ENCODE measurements around the gene COX8C. TPM values are rescaled to one million over a fixed set of nuclear protein-coding genes. Genes with fewer than 3 reads are reported as not detected.

The COX8C gene
- total and polyA plus RNA-seq, 10 donors: not detected

DNA sequence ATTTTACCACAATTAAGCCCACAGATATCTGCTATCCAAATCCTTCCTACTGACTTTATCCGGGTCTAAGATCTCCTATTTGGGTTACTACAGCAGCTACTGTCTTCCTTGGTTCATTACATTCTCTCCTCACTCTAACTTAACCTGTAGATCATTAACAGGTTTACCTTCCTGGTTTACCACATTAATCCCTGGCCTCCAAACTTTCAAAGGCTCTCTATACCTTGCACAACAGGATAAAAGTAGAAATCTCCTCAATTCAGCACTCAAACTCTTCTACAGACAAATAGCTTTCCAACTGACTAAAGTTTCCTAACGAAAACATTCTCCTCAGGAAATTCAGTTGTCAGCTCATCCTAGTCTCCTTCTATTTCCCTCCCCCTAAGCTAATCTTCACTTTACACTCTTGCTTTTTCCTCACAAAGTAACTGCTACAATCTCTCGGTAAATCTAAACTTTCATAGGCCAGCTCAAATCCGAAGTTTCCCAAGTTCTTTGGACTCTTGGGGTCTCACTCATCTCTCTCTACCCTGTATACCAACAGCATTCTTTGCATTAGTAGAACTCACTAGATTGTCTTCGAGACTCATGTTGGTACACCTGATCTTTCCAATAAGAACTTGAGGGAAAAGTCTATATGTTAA is 16.9 kb upstream of the COX8C start:
- intact Hi-C loops (cut with DNase I; ENCODE audit: low total_unique reads): no loop called here
- H3K9me3 ChIP-seq: no peaks in the 10 kb centered on the region
- no peak overlapping the region for H3K4me3 ChIP-seq
- DNase-seq: no peak
- no peaks in the 10 kb centered on the region for H3K36me3 ChIP-seq
- H3K27ac ChIP-seq: peak overlapping the region in 3 of 8 donors; percentile 10 to 97 (median 97)
- 76 to 83% (median 81%) methylated on average over 5 of the region's 5 CpGs for WGBS, 5 donors
- no peak for TF ChIP-seq POLR2A (IDR thresholded peaks at IDR 0.05)
- TF ChIP-seq, protein P1, sequence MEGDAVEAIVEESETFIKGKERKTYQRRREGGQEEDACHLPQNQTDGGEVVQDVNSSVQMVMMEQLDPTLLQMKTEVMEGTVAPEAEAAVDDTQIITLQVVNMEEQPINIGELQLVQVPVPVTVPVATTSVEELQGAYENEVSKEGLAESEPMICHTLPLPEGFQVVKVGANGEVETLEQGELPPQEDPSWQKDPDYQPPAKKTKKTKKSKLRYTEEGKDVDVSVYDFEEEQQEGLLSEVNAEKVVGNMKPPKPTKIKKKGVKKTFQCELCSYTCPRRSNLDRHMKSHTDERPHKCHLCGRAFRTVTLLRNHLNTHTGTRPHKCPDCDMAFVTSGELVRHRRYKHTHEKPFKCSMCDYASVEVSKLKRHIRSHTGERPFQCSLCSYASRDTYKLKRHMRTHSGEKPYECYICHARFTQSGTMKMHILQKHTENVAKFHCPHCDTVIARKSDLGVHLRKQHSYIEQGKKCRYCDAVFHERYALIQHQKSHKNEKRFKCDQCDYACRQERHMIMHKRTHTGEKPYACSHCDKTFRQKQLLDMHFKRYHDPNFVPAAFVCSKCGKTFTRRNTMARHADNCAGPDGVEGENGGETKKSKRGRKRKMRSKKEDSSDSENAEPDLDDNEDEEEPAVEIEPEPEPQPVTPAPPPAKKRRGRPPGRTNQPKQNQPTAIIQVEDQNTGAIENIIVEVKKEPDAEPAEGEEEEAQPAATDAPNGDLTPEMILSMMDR (IDR thresholded peaks at IDR 0.05 in 8 of 11, conservative IDR thresholded peaks at IDR 0.05 in 3 of 11): no peak
- no peak for TF ChIP-seq POLR2AphosphoS5 (IDR thresholded peaks at IDR 0.05)
- H3K27me3 ChIP-seq (replicated peaks in 1 of 7): no peaks in the 10 kb centered on the region
- H3K4me1 ChIP-seq: peaks cover 31 to 84% (median 59%) of the 10 kb centered on the region in 6 donors

GRCh38 chr14:93330609-93331000 is 16.4 kb upstream of the COX8C start:
- TF ChIP-seq POLR2AphosphoS5 (IDR thresholded peaks at IDR 0.05) (no peak), POLR2A (IDR thresholded peaks at IDR 0.05) (no peak)
- TF ChIP-seq, protein P1 (IDR thresholded peaks at IDR 0.05 in 8 of 11, conservative IDR thresholded peaks at IDR 0.05 in 3 of 11): no peak
- intact Hi-C loops (cut with DNase I; ENCODE audit: low total_unique reads): no loop called here
- peak overlapping the region in 4 of 8 donors; percentile 96 to 98 (median 97) for H3K27ac ChIP-seq
- H3K4me1 ChIP-seq: peaks cover 31 to 79% (median 57%) of the 10 kb centered on the region in 6 donors
- no peaks in the 10 kb centered on the region for H3K9me3 ChIP-seq
- DNase-seq: no peak
- 87 to 98% (median 92%) methylated on average over 2 of the region's 2 CpGs for WGBS, 5 donors
- H3K27me3 ChIP-seq (replicated peaks in 1 of 7): no peaks in the 10 kb centered on the region
- H3K4me3 ChIP-seq: peak overlapping the region in 2 of 8 donors; percentile 82 to 84
- H3K36me3 ChIP-seq: no peaks in the 10 kb centered on the region

GRCh38 chr14:93331002-93331727 is 15.8 kb upstream of the COX8C start:
- TF ChIP-seq POLR2AphosphoS5 (IDR thresholded peaks at IDR 0.05): peak; percentile 28 to 80 (median 79)
- TF ChIP-seq, protein P1 (IDR thresholded peaks at IDR 0.05 in 8 of 11, conservative IDR thresholded peaks at IDR 0.05 in 3 of 11): no peak
- H3K27ac ChIP-seq: peak overlapping the region in 7 of 8 donors; percentile 95 to 98 (median 96)
- DNase-seq: peak; percentile 87

More at GRCh38 chr14:93331002-93331727, 15.8 kb upstream of the COX8C start:
- H3K4me1 ChIP-seq: peaks cover 31 to 73% (median 57%) of the 10 kb centered on the region in 6 donors
- H3K27me3 ChIP-seq (replicated peaks in 1 of 7): no peaks in the 10 kb centered on the region
- H3K36me3 ChIP-seq: no peaks in the 10 kb centered on the region
- 25 to 39% (median 36%) methylated on average over 17 of the region's 17 CpGs for WGBS, 5 donors
- intact Hi-C loops (cut with DNase I; ENCODE audit: low total_unique reads): no loop called here
- H3K9me3 ChIP-seq: no peaks in the 10 kb centered on the region
- peak overlapping the region; percentile 66 to 96 (median 82) for H3K4me3 ChIP-seq
